ENCODE results near the gene PUM1. TPM values are rescaled to one million over a fixed set of nuclear protein-coding genes. Genes with fewer than 3 reads are reported as not detected.
A peak's percentile ranks its signal among the peaks of the same experiment; 100 is the strongest.

The PUM1 gene
- total RNA-seq, 1 donor from 2014 or later = 105 TPM

- TF ChIP-seq, protein P1, sequence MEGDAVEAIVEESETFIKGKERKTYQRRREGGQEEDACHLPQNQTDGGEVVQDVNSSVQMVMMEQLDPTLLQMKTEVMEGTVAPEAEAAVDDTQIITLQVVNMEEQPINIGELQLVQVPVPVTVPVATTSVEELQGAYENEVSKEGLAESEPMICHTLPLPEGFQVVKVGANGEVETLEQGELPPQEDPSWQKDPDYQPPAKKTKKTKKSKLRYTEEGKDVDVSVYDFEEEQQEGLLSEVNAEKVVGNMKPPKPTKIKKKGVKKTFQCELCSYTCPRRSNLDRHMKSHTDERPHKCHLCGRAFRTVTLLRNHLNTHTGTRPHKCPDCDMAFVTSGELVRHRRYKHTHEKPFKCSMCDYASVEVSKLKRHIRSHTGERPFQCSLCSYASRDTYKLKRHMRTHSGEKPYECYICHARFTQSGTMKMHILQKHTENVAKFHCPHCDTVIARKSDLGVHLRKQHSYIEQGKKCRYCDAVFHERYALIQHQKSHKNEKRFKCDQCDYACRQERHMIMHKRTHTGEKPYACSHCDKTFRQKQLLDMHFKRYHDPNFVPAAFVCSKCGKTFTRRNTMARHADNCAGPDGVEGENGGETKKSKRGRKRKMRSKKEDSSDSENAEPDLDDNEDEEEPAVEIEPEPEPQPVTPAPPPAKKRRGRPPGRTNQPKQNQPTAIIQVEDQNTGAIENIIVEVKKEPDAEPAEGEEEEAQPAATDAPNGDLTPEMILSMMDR (IDR thresholded peaks at IDR 0.05) = no peak
- Mint-ChIP-seq H3K9me3 (ENCODE audit: low read depth) (no peaks in the 10 kb centered on the region), H3K4me3 (ENCODE audit: unreplicated experiment) (no peak overlapping the region), H3K4me1 (ENCODE audit: low read depth) (peaks cover 60% of the 10 kb centered on the region), H3K36me3 (ENCODE audit: low read depth) (no peaks in the 10 kb centered on the region), H3K27ac (ENCODE audit: unreplicated experiment) (no peak overlapping the region), H3K27me3 (ENCODE audit: low read depth) (no peaks in the 10 kb centered on the region)
- no peak for DNase-seq (ENCODE audit: low spot score)
Measured at GRCh38 chr1:31012210-31012924, 53.1 kb downstream of the PUM1 start.

DNA sequence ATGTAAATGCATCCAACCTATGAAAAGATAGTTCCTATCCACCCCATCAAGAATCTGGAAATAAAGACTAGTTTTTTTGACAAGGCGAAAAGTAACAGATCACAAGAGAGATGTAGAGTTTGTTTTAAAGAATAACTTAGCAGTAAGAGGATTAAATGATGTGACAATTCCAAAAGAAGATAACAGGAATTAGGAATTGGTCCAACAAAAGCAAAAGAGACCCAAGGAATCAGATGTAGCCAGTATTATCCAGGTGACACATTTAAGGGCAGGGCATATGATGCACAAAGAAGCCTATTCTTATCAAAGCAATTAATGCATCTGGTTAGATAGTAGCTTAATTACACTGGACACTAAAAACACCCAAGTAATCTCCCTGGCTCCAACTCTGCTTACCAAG is 53.8 kb downstream of the PUM1 start:
- Mint-ChIP-seq H3K9me3 (ENCODE audit: low read depth) (no peaks in the 10 kb centered on the region), H3K4me1 (ENCODE audit: low read depth) (peaks cover 60% of the 10 kb centered on the region), H3K27me3 (ENCODE audit: low read depth) (no peaks in the 10 kb centered on the region), H3K4me3 (ENCODE audit: unreplicated experiment) (no peak overlapping the region), H3K36me3 (ENCODE audit: low read depth) (no peaks in the 10 kb centered on the region), H3K27ac (ENCODE audit: unreplicated experiment) (no peak overlapping the region)
- TF ChIP-seq, protein P1 (IDR thresholded peaks at IDR 0.05) = no peak
- DNase-seq (ENCODE audit: low spot score) = no peak

- no peak for DNase-seq (ENCODE audit: low spot score)
- Mint-ChIP-seq H3K27ac (ENCODE audit: unreplicated experiment) (no peak overlapping the region), H3K9me3 (ENCODE audit: low read depth) (no peaks in the 10 kb centered on the region), H3K27me3 (ENCODE audit: low read depth) (no peaks in the 10 kb centered on the region), H3K4me3 (ENCODE audit: unreplicated experiment) (no peak overlapping the region), H3K36me3 (ENCODE audit: low read depth) (peaks cover 5% of the 10 kb centered on the region), H3K4me1 (ENCODE audit: low read depth) (peaks cover 63% of the 10 kb centered on the region)
- TF ChIP-seq, protein P1 (IDR thresholded peaks at IDR 0.05) = no peak
Measured at GRCh38 chr1:31010086-31010989, 55.2 kb downstream of the PUM1 start.

- H3K4me1 Mint-ChIP-seq (ENCODE audit: low read depth) = peaks cover 60% of the 10 kb centered on the region
- H3K9me3 Mint-ChIP-seq (ENCODE audit: low read depth) = no peaks in the 10 kb centered on the region
- no peak for DNase-seq (ENCODE audit: low spot score)
- peaks cover 19% of the 10 kb centered on the region for H3K36me3 Mint-ChIP-seq (ENCODE audit: low read depth)
- TF ChIP-seq, protein P1 (IDR thresholded peaks at IDR 0.05) = no peak
- peak overlapping the region; percentile 73 for H3K27ac Mint-ChIP-seq (ENCODE audit: unreplicated experiment)
- no peaks in the 10 kb centered on the region for H3K27me3 Mint-ChIP-seq (ENCODE audit: low read depth)
- H3K4me3 Mint-ChIP-seq (ENCODE audit: unreplicated experiment) = no peak overlapping the region
Measured at GRCh38 chr1:31007462-31007991, 58.0 kb downstream of the PUM1 start.

- Mint-ChIP-seq H3K4me1 (ENCODE audit: low read depth) (peaks cover 54% of the 10 kb centered on the region), H3K4me3 (ENCODE audit: unreplicated experiment) (no peak overlapping the region), H3K9me3 (ENCODE audit: low read depth) (no peaks in the 10 kb centered on the region), H3K27ac (ENCODE audit: unreplicated experiment) (peak overlapping the region; percentile 73), H3K36me3 (ENCODE audit: low read depth) (peaks cover 19% of the 10 kb centered on the region), H3K27me3 (ENCODE audit: low read depth) (no peaks in the 10 kb centered on the region)
- DNase-seq (ENCODE audit: low spot score) = no peak
- TF ChIP-seq, protein P1 (IDR thresholded peaks at IDR 0.05) = no peak
Measured at GRCh38 chr1:31006747-31007146, 58.8 kb downstream of the PUM1 start.

All from chondrocyte (in vitro differentiated cells).